Astrocyte (in vitro differentiated cells and primary cell): ENCODE data around the gene CDK16. TPM values are rescaled to one million over a fixed set of nuclear protein-coding genes. Genes with fewer than 3 reads are reported as not detected.

Experiments
- DNase-seq: peaks from one replicate; pipeline ENCODE4 v3.0.0-alpha.2; 2010; ENCODE audit warnings: low read depth
- FAIRE-seq: peaks from 2 replicates; lab custom pipeline; 2011; peaks lifted over from hg19 to GRCh38; lab: Jason Lieb, UNC
- H2AFZ ChIP-seq: 2 replicates; pipeline ENCODE4 v1.6.0; 2012; ENCODE audit warnings: low read depth, low read length, inconsistent platforms
- H3K27ac ChIP-seq: 2 replicates; pipeline ENCODE4 v1.5.1; 2011; ENCODE audit warnings: low read depth, low read length, inconsistent platforms
- H3K27me3 ChIP-seq: 2 replicates; pipeline ENCODE4 v1.6.0; 2011; ENCODE audit warnings: low read length, inconsistent platforms; ENCODE audit not compliant: insufficient read depth
- H3K36me3 ChIP-seq: 2 replicates; pipeline ENCODE4 v1.5.1; 2011; ENCODE audit warnings: low read length, inconsistent platforms; ENCODE audit not compliant: insufficient read depth
- H3K4me1 ChIP-seq: 2 replicates; pipeline ENCODE4 v1.5.1; 2011; ENCODE audit warnings: low read length, inconsistent platforms; ENCODE audit not compliant: insufficient read depth
- H3K4me2 ChIP-seq: 2 replicates; pipeline ENCODE4 v1.6.0; 2012; ENCODE audit warnings: low read length, inconsistent platforms
- H3K4me3 ChIP-seq: 2 replicates; pipeline ENCODE4 v1.5.1; 2011; ENCODE audit warnings: low read depth, mild to moderate bottlenecking, low read length, inconsistent platforms; ENCODE audit not compliant: insufficient read depth
- H3K79me2 ChIP-seq: 2 replicates; pipeline ENCODE4 v1.6.0; 2012; ENCODE audit warnings: mild to moderate bottlenecking, low read length, inconsistent platforms; ENCODE audit not compliant: insufficient read depth
- H3K9ac ChIP-seq: 2 replicates; pipeline ENCODE4 v1.6.0; 2012; ENCODE audit warnings: mild to moderate bottlenecking, low read length, inconsistent platforms
- H3K9me3 ChIP-seq: 2 replicates; pipeline ENCODE4 v1.5.1; 2012; ENCODE audit warnings: low read depth, mild to moderate bottlenecking, low read length, inconsistent platforms; ENCODE audit not compliant: insufficient read depth
- H4K20me1 ChIP-seq: 2 replicates; pipeline ENCODE4 v1.6.0; 2012; ENCODE audit warnings: low read length, inconsistent platforms; ENCODE audit not compliant: insufficient read depth
- H3K27ac Mint-ChIP-seq: one replicate; pipeline ENCODE4 v1.8.0; 2021; ENCODE audit warnings: mild to moderate bottlenecking, mixed read lengths; ENCODE audit not compliant: unreplicated experiment
- H3K27me3 Mint-ChIP-seq: one replicate; pipeline ENCODE4 v1.8.0; 2021; ENCODE audit warnings: low read depth, mixed read lengths; ENCODE audit not compliant: unreplicated experiment
- H3K36me3 Mint-ChIP-seq: one replicate; pipeline ENCODE4 v1.8.0; 2021; ENCODE audit warnings: low read depth, mixed read lengths; ENCODE audit not compliant: unreplicated experiment
- H3K4me1 Mint-ChIP-seq: one replicate; pipeline ENCODE4 v1.8.0; 2021; ENCODE audit warnings: low read depth, mixed read lengths; ENCODE audit not compliant: unreplicated experiment
- H3K4me3 Mint-ChIP-seq: one replicate; pipeline ENCODE4 v1.8.0; 2021; ENCODE audit warnings: mild to moderate bottlenecking, moderate library complexity, mixed read lengths; ENCODE audit not compliant: unreplicated experiment
- H3K9me3 Mint-ChIP-seq: one replicate; pipeline ENCODE4 v1.8.0; 2021; ENCODE audit warnings: mild to moderate bottlenecking, mixed read lengths; ENCODE audit not compliant: unreplicated experiment
- CTCF ChIP-seq: IDR thresholded peaks from 2 replicates; pipeline ENCODE4 v1.5.1; 2011; ENCODE audit warnings: low read depth, mild to moderate bottlenecking, inconsistent platforms, low read length, moderate library complexity; ENCODE audit not compliant: insufficient read depth
- EZH2 ChIP-seq: IDR thresholded peaks from 2 replicates; pipeline ENCODE4 v1.6.1; 2012; ENCODE audit warnings: mild to moderate bottlenecking, low read length, inconsistent platforms; ENCODE audit not compliant: insufficient read depth
- total RNA-seq: library from RNA; stranded (reverse); gene quantifications from 2 replicates; pipeline ENCODE4 v1.2.1, GENCODE V29; 2021

The CDK16 gene
- total RNA-seq, 1 donor from 2014 or later: 128 TPM

GRCh38 chrX:47185241-47185640, 33.2 kb upstream of the CDK16 start:
- FAIRE-seq: no peak
- no peaks in the 10 kb centered on the region for H3K79me2 ChIP-seq
- no peak for DNase-seq
- H4K20me1 ChIP-seq: peaks cover 9% of the 10 kb centered on the region
- TF ChIP-seq CTCF (no peak), EZH2 (no peak)
- no peak overlapping the region for H3K4me2 ChIP-seq
- no peaks in the 10 kb centered on the region for H3K4me1 ChIP-seq
- Mint-ChIP-seq H3K27me3 (no peaks in the 10 kb centered on the region), H3K36me3 (no peaks in the 10 kb centered on the region), H3K4me3 (no peak overlapping the region), H3K4me1 (no peaks in the 10 kb centered on the region), H3K9me3 (no peaks in the 10 kb centered on the region), H3K27ac (no peak overlapping the region)
- H3K9ac ChIP-seq: no peak overlapping the region
- peaks cover 5% of the 10 kb centered on the region for H3K36me3 ChIP-seq
- no peak overlapping the region for H3K4me3 ChIP-seq
- no peaks in the 10 kb centered on the region for H3K27me3 ChIP-seq
- H2AFZ ChIP-seq: no peak overlapping the region
- no peaks in the 10 kb centered on the region for H3K9me3 ChIP-seq
- no peak overlapping the region for H3K27ac ChIP-seq

- Mint-ChIP-seq H3K9me3 (no peaks in the 10 kb centered on the region), H3K4me1 (no peaks in the 10 kb centered on the region), H3K4me3 (no peak overlapping the region), H3K36me3 (no peaks in the 10 kb centered on the region), H3K27ac (no peak overlapping the region), H3K27me3 (no peaks in the 10 kb centered on the region)
- H3K4me1 ChIP-seq: no peaks in the 10 kb centered on the region
- DNase-seq (no peak), FAIRE-seq (no peak)
- no peak overlapping the region for H3K9ac ChIP-seq
- no peaks in the 10 kb centered on the region for H3K27me3 ChIP-seq
- TF ChIP-seq CTCF: no peak
- no peak for TF ChIP-seq EZH2
- H3K36me3 ChIP-seq: peaks cover 2% of the 10 kb centered on the region
- no peak overlapping the region for H2AFZ ChIP-seq
- H3K27ac ChIP-seq: no peak overlapping the region
- peaks cover 2% of the 10 kb centered on the region for H3K79me2 ChIP-seq
- H3K4me2 ChIP-seq: no peak overlapping the region
- H4K20me1 ChIP-seq: peaks cover 9% of the 10 kb centered on the region
- no peak overlapping the region for H3K4me3 ChIP-seq
- H3K9me3 ChIP-seq: no peaks in the 10 kb centered on the region
Observed at GRCh38 chrX:47186096-47186740, 32.3 kb upstream of the CDK16 start.

GRCh38 chrX:47187106-47187677, 31.3 kb upstream of the CDK16 start:
- Mint-ChIP-seq H3K9me3 (no peaks in the 10 kb centered on the region), H3K27me3 (no peaks in the 10 kb centered on the region), H3K4me1 (no peaks in the 10 kb centered on the region), H3K36me3 (no peaks in the 10 kb centered on the region), H3K4me3 (no peak overlapping the region), H3K27ac (no peak overlapping the region)
- Histone ChIP-seq H3K36me3 (peaks cover 2% of the 10 kb centered on the region), H3K9ac (no peak overlapping the region), H3K79me2 (peaks cover 11% of the 10 kb centered on the region), H3K27me3 (no peaks in the 10 kb centered on the region), H3K9me3 (no peaks in the 10 kb centered on the region), H3K4me1 (no peaks in the 10 kb centered on the region), H3K27ac (no peak overlapping the region), H3K4me2 (no peak overlapping the region), H2AFZ (no peak overlapping the region), H3K4me3 (no peak overlapping the region), H4K20me1 (peaks cover 6% of the 10 kb centered on the region)
- no peak for FAIRE-seq
- no peak for DNase-seq
- TF ChIP-seq EZH2 (no peak), CTCF (no peak)
